HG03558 (cell line): ENCODE measurements around the gene EML4.
"Not testable (repeated sequence)": the region's sequence is repeated elsewhere in the genome, so short reads cannot be mapped to it uniquely, and the experiment has no call there.

Experiments used
- ATAC-seq: cut with Tn5 transposase; IDR thresholded peaks from one replicate; pipeline ENCODE4 v1.9.1; 2021; ENCODE audit warnings: moderate number of reproducible peaks; ENCODE audit not compliant: unreplicated experiment; ENCODE audit errors: extremely low read depth

Gene EML4

GRCh38 chr2:42368817-42369531, 199.8 kb downstream of the EML4 start:
- ATAC-seq = no peak

GRCh38 chr2:42369532-42370229, 200.5 kb downstream of the EML4 start:
- ATAC-seq = no peak

GRCh38 chr2:42371611-42372473, 202.7 kb downstream of the EML4 start:
- ATAC-seq = no peak

- no peak for ATAC-seq
These were observed 203.5 kb downstream of the EML4 start for GRCh38 chr2:42372474-42373200.

GRCh38 chr2:42376758-42377157, 207.6 kb downstream of the EML4 start:
- no peak for ATAC-seq

- no peak for ATAC-seq
These were observed 209.3 kb downstream of the EML4 start for GRCh38 chr2:42378415-42378814.

GRCh38 chr2:42380026-42380425, 210.9 kb downstream of the EML4 start:
- not testable (repeated sequence) for ATAC-seq

- no peak for ATAC-seq
These were observed 213.0 kb downstream of the EML4 start for GRCh38 chr2:42382144-42382543.
